GM15510 (cell line): ENCODE data around the gene B3GNT9.

Experiments
- POLR2A ChIP-seq: IDR thresholded peaks from 3 replicates; pipeline ENCODE4 v1.6.1; 2011; ENCODE audit warnings: borderline replicate concordance; ENCODE audit not compliant: insufficient read length; ENCODE audit errors: extremely low read depth

The B3GNT9 gene

DNA sequence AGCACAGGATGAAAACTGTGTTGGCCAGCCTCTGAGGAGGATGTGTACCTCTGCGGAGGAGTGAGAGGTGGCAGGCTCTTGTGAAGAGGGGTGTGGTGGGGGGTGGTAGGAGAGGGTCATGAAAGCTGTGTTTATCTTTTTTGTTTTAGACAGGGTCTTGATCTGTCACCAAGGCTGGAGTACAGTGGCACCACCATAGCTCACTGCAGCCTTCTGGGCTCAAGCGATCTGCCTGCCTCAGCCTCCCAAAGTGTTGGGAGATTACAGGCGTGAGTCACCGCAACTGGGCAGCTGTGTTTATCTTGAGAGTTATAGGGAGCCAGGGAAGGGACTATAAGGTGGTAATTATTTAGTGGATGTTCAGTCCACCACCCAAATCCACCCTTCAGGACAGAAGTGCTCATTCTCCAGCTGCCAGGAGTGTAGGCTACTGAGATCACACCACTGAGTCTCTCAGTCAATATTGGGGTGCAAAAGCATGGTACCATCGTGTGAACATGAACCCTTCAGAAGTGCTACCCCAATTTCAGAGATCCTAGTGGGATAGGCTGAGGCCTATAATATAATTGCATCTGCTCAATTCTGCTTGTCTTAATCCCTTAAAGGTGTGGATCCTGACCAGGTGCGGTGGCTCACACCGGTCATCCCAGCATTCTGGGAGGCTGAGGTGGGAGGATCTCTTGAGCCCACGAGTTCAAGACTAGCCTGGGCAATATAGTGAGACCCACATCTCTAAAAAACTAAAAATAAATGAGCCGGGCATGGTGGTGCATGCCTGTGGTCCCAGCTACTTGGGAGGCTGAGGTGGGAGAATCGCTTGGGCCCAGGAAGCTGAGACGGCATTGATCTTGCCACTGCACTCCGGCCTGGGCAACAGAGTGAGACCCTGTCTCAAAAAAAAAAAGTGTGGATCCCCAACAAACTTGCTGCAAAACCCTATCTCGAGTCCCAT is 39.9 kb upstream of the B3GNT9 start:
- TF ChIP-seq POLR2A: no peak

DNA sequence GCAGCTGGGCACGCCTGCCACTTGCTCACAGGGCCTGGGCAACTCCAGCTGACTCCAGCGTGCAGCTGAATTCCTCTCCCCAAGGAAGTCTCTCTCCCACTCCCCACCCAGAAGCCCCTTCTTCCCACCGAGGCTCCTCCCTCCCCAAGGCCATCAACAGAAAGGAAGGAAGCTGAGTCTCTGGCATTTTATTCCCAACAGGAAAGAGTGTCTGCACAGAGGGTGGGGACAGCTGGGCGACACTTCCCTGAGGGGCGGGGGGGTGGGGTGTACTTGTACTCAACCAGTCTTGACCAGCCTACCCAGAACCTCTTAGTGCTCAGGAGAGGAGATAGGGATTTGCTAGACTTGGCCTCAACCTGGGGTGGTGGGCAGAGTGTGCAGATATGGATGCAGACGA is 39.2 kb upstream of the B3GNT9 start, which contains the start of gene EXOC3L1:
Gene EXOC3L1 (minus strand): TSS at position 96 of the 400 bp plus-strand sequence. CDS start 460 bp downstream, outside the sequence.
- no peak for TF ChIP-seq POLR2A

DNA sequence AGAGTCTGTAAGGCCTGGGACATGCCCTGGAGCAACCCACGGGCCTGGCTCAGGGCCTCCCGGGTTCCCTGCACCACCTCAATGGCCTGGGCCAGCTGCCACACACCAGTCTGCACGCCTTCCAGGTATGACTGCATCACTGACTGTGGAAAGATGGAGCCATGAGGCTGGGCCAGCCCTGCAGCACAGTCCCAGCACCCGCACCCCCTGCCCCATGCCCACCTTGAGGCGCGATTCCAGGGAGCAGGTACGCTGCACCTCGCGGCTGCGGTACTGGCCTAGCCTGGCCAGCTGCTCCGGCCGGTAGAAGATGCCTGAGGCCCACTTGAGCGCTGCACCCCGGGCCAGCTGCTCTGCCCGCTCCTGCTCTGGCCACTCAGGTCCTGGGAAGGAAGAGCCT is 38.0 kb upstream of the B3GNT9 start:
- no peak for TF ChIP-seq POLR2A

DNA sequence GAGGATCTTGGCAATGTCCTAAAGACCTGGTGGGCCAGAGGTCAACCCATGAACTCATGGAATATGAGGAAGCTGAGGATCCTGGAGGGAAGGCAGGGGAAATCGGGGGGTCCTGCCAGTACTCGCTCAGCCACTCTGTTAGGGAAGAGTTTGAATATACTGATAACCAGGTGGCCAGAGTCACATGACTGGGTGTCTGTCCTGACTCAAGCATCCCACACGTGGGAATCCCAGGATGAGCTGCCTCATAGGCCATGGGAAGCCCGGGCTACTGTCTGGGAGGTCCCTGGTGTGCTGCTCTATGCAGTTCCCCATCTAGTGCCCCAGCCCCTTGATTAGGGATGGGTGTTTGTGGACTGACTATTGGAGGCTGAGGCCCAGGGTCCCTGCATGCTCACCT is 37.5 kb upstream of the B3GNT9 start:
- no peak for TF ChIP-seq POLR2A

DNA sequence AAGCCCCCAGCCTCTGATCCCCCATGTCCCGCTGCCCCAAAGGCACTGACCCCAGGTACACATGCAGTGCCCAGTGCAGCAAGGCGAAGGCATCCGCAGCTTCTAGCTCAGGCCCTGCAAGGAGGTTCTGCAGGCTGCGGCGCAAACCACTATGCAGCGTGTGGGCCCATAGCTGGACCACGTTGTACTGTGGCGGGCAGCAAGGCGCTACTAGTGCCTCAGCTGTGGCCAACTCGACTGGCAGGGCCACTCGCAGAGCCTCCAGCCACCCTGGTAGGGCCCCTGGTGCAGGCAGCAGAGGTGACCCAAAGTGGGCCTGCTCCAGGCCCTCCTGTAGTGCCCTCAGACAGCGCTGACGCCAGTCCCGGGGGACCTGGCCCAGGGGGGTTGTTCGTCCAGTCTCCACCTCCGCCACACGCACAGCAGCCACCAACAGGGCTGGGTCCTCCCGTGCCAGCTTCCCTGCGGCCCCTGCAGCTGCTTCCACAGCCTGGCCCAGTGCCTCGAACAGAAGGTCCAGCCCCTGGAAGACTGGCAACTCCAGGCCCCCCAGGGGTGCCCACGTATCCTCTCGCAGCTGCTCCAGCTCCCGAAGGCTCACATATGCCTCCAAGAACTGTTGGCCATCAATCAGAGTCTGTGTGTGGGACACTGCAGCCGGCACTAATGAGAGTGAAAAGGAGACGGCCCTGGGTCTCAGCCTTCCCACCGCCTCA is 36.5 kb upstream of the B3GNT9 start:
- no peak for TF ChIP-seq POLR2A

DNA sequence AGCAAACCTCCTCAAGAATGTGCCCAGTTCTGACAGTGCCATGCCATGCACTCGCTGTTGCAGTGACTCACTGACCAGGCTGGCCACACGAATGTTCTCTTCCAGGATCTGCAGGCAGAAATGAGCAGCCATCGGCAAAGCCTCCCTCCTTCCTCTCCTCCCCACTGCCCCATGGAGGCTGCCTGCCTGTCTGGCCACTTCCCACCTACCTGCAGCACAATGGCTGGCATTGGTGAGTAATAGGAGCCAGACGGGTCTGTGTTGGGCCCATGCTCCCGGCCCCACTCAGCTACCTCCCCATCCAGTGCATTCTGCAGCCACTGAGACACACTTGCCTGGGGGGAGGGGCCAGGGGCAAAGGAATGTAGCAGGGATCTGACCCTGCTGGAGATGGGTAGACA is 35.8 kb upstream of the B3GNT9 start:
- TF ChIP-seq POLR2A: no peak

DNA sequence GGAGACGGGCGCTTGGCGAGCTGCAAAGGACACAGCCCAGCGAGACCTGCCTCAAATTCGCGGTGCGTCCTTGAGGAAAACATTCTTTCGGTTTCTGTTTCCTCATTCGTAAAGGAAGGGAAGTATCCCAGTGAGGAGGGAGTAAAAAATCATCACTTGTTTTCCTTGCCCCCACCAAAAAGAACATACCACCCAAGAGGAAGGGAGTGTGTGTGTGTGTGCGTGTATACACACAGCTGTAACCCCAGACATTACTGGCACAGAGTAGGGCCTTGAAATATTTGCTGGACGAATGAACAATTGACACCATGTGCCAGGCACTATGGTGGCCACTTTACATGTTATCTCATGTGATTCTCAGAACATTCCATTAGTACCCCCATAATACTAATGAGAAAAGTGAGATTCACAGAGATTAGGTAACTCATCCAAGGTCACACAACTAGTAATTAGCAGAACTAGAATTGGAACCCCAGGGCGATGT is 34.9 kb upstream of the B3GNT9 start:
- no peak for TF ChIP-seq POLR2A

DNA sequence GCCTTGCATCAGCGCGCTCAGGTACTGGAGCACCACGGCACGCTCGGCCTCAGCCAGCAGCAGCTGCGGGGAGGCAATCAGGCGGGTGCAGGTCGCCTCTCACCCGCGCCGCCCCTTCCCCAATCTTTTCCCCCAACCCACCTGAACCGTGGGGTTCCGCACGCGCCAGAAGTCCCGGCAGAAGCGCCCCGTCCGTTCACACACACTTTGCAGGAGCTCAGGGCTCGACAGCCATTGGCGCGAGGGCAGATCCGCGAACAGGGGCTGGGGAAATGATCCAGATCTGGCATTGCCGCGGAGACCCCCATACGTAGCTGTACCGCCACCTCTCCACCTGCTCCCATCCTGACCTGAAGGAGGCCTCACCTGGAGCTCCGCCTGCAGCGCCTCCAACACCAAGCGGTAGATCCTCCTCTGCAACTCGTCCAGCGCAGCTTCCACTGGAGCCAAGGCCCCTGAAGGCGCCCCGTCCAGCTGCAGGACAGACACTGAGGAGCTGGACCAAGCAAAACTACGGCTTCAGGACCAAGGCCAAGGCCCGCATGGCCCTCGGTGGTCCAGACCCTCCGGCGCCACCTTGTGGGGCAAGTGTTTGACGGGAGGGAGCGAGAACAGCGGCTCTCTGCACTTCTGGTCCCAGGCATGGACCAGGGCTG is 34.3 kb upstream of the B3GNT9 start:
- no peak for TF ChIP-seq POLR2A

DNA sequence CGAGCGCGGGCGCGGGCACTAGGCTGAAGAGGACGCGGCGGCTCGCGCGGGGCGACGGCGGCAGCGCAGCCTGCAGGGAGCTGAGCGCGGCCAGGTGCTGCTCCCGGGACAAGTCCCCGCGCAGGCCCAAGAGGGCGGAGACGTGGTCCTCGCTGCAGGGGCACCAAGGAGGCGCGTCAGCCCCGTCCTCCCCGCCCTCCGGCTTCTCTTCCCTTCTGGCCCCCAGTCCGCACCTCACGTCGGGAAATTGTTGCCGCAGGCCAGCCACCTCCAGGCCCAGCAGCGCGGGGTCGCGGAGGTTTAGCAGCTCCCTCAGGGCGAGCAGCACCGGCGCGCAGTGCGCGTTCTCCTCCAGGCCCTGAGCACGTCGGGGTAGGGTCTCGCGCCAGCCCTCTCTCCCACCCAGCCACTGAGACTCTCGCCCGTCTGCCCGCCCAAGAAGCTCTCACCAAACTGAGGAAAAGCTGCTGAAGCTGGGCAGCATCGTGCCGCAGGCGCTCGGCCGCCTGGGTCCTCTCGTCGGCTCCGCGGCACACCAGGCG is 33.7 kb upstream of the B3GNT9 start:
- TF ChIP-seq POLR2A: no peak

DNA sequence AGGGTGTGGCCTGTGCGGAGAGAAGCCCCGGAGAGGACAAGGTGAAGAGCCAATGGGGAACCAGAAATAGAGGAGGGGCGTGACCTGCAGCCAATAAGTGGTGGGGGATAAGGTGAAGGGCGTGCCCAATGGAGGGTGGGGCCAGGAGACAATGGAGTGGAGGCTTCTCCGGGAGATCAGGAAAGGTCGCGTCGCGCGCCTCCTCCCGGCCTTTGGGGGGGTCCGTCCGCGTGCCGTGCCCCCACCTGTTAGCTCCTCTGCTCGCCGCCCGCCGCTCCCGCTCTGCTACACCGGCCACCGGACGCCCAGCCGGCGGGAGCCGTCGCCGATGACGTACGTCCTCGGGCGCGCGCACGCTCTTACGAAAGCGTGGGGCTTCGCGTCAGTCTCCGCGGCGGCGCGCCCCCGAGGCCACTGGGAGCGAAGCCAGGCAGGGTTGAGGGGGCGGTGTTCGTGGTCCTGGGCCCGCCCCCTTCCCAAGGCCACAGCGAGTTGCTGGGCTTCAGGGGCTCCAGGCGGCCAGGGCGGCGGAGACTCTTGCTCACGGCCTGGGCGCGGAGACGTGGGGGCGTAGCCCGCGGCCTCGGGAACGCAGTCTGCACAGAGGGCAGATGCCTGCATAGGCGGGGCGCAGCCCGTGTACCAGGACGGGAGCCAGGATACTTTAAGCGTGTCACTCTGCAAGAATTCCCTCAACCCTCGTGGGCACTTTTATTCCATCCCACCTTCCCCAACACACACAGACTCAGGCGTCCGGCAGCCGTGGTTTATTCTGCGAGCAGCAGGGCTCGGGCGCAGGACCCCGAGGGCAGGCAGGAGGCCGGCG is 33.0 kb upstream of the B3GNT9 start, which contains the start of gene MATCAP1:
Gene MATCAP1 (minus strand): TSS at position 337 of the 826 bp plus-strand sequence. CDS start 3,353 bp downstream, outside the sequence.
- peak; percentile 51 for TF ChIP-seq POLR2A

DNA sequence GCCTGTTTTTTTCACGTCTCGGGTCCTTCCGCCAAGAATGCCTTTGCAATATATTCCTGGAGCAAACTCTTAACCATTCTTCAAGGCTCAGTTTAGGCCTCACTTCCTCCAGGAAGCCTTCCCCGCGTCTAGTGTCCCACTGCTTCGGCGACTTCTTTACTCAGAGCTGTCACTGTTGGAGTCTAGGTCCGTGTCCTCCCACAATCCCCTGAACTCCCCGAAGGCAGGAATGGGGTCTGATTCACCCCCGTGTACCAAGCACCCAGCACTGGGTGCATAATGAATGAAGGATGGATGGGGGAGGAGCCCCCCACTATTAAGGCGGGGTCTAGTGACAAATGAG is 32.5 kb upstream of the B3GNT9 start:
- peak; percentile 8 for TF ChIP-seq POLR2A

DNA sequence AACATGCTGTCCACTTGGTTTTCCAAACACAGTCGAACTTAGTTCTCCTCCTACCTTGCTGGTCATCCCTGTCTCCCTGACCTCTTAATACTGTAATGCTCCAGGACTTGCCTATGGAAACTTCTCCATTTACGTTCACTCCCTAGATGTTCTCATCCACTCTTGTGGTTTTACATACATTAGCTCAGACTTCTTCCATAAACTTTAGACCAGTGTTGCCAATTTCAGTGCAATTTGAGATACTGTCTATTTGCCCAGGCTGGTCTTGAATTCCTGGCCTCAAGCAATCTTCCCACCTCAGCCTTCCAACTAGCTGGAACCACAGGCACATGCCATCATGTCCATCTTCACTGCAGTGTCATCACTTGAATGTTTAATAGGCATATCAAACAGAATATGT is 31.5 kb upstream of the B3GNT9 start:
- TF ChIP-seq POLR2A: no peak

DNA sequence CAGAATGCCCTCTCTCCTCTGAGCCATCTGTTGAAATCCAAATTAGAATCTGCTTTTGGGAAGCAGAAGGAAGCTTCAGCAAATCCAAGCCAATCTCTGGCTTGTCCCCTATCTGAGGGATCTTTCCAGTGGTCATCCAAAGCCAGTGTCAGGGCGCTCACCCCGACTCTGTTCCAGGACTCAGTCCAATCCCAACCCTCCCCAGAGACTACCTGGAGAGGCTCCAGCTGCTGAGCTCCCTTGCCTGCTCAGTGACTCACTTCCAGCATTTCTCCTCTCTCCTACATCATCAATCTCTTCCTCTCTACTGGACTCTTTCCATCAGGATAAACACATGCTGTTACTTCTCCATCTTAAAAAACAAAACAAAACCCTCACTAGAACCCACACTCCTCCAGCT is 30.5 kb upstream of the B3GNT9 start:
- TF ChIP-seq POLR2A: no peak

DNA sequence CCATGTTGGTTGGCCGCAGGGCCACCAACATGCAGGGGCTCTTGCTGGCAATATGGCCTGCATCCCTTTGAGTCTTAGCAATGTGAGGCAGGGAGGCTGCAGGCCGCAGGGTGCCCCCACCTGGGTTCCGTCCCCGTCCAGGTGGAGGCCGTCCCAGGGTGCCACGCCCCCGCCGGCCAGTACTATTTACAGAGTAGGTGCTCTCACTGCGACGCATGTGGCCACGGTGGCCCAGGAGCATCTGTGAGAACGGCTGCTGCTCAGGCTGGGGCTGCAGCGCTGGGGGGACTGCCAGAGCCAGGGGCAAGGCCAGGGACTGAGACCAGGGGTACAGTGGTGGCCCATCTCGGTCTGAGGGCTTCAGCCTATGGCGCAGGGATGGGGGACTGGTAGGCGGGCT is 29.4 kb upstream of the B3GNT9 start:
- TF ChIP-seq POLR2A: no peak
